HAP-1 (cell line): ENCODE results near the gene NOTUM.

Experiments
- DNase-seq, 2 experiments: peaks; one replicate each; pipeline ENCODE4 v3.0.0-alpha.2; 2016 to 2020; ENCODE audit warnings: low spot score in 2 of 2
- H3K27me3 ChIP-seq: fragments of 250-450 bp; sonication (Bioruptor Pico); 2 replicates; pipeline ENCODE4 v1.5.1; 2020; ENCODE audit warnings: low read depth, mild to moderate bottlenecking, moderate library complexity
- H3K36me3 ChIP-seq: fragments of 250-450 bp; sonication (Bioruptor Pico); replicated peaks from 2 replicates; pipeline ENCODE4 v1.5.1; 2020; ENCODE audit warnings: mild to moderate bottlenecking
- H3K4me1 ChIP-seq: fragments of 250-450 bp; sonication (Bioruptor Pico); 2 replicates; pipeline ENCODE4 v1.5.1; 2020; ENCODE audit warnings: mild to moderate bottlenecking
- H3K4me3 ChIP-seq: fragments of 250-450 bp; sonication (Bioruptor Pico); 2 replicates; pipeline ENCODE4 v1.5.1; 2020; ENCODE audit warnings: mild to moderate bottlenecking, moderate library complexity
- H3K9me3 ChIP-seq: fragments of 250-450 bp; sonication (Bioruptor Pico); 2 replicates; pipeline ENCODE4 v1.5.1; 2020; ENCODE audit warnings: mild to moderate bottlenecking, moderate library complexity
- in situ Hi-C: fragments of 300-500 bp; cut with MboI; formaldehyde crosslinking; loops from 3 replicates; pipeline ENCODE4 v1.14.3; 2020; ENCODE audit warnings: low sequenced_read_pairs, inconsistent platforms, mixed read lengths

NOTUM gene

DNA sequence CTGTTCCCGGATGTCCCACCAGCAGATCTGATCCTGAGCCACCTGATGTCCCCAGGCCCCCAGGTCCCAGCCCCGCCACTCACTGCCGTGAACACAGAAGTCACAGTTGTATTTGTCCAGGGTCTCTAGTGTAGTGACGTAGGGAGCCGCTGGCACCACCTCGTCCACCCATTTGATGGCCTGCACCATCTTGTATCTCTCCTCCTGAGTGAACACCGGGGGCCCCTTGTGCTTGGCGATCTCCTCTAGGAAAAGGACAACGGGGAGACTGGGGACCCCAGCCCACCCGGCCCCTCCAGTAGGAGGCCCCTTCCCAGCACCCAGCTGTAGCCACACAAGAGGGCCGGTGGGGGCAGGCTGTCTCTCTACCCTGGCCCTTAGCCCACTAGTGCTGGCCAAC lies 52.2 kb downstream of the NOTUM start:
- Histone ChIP-seq H3K9me3 (no peaks in the 10 kb centered on the region), H3K27me3 (no peaks in the 10 kb centered on the region), H3K36me3 (peaks cover 46% of the 10 kb centered on the region), H3K4me3 (no peak overlapping the region), H3K4me1 (no peaks in the 10 kb centered on the region)
- in situ Hi-C loops: no loop called here
- DNase-seq: no peak

DNA sequence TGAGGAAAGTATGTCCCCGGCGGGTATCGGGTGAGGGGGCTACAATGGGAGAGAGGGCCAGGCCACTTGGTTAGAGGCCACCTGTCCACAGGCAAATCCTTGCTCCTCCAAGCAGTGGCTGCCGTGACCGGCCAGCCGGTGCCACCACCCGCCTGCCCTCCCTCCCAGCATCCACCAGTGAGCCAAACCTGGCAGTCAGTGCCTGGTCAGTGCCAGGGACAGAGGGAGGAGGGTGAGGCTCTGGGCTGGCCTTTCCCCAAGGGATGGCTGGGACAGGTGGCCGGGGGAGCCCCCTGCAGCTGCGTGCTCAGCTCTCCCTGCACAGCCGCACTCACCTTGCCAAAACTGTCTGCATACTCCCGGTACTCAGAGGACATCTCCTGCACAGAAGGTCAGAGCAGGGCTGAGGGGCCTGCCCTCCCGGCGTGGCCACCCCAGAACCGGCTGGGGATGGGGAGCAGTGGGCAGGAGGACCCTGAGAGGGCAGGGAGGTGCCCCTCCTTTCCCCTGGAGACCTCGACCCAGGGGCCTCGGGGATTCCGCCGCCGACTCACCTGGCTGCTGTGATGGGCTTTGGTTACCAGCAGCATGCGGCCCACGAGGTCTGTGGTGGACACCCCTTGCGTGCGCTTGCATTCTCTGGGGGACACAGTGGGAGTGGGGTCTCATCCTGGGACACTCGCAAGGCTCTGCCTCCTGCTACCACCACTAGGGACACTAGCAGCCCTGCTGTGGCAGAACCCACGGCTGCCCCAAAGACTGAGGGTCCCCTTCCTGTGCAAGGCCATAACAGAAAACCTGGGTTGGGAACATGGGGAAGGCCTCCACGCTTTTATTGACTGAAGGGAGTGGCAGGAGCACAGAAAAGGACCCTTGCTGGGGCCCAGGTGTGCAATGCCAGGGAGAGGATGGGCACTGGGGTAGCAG lies 53.5 kb downstream of the NOTUM start:
- Histone ChIP-seq H3K9me3 (no peaks in the 10 kb centered on the region), H3K27me3 (no peaks in the 10 kb centered on the region), H3K4me1 (no peaks in the 10 kb centered on the region), H3K4me3 (no peak overlapping the region), H3K36me3 (peaks cover 34% of the 10 kb centered on the region)
- no peak for DNase-seq
- in situ Hi-C loops: no loop called here

GRCh38 chr17:81906476-81907218 lies 54.3 kb downstream of the NOTUM start:
- Histone ChIP-seq H3K4me1 (no peaks in the 10 kb centered on the region), H3K27me3 (no peaks in the 10 kb centered on the region), H3K9me3 (no peaks in the 10 kb centered on the region), H3K4me3 (no peak overlapping the region), H3K36me3 (peaks cover 34% of the 10 kb centered on the region)
- in situ Hi-C loops: no loop called here
- no peak for DNase-seq

GRCh38 chr17:81905993-81906392 lies 55.0 kb downstream of the NOTUM start:
- in situ Hi-C loops: no loop called here

DNA sequence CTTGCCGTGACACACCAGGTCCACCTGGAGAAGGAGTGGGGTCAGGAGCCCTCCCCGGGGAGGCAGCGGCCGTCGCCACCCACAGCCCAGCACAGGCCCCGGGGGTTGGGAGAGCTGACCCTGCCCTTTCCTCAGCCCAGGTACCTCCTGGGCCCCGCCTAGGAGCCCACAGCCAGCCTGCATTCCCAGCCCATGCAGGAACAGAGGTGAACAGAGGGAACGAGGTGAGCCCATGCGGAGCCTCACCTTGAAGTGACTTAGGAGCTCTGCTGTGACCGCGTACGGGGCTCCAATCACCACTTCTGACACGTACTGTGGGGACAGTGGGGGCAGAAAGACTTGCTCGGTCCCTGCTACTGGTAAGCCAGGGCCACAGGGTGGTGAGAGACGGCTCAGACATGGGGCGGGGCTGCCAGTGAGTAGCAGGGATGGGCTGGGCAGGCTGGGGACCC lies 55.5 kb downstream of the NOTUM start:
- Histone ChIP-seq H3K9me3 (no peaks in the 10 kb centered on the region), H3K4me3 (no peak overlapping the region), H3K4me1 (no peaks in the 10 kb centered on the region), H3K36me3 (peaks cover 34% of the 10 kb centered on the region), H3K27me3 (no peaks in the 10 kb centered on the region)
- no peak for DNase-seq
- in situ Hi-C loops: no loop called here

More at GRCh38 chr17:81905993-81906392, 55.0 kb downstream of the NOTUM start:
- Histone ChIP-seq H3K36me3 (peaks cover 34% of the 10 kb centered on the region), H3K4me1 (no peaks in the 10 kb centered on the region), H3K4me3 (no peak overlapping the region), H3K27me3 (no peaks in the 10 kb centered on the region), H3K9me3 (no peaks in the 10 kb centered on the region)
- no peak for DNase-seq

- Histone ChIP-seq H3K9me3 (no peaks in the 10 kb centered on the region), H3K4me1 (no peaks in the 10 kb centered on the region), H3K4me3 (no peak overlapping the region), H3K27me3 (no peaks in the 10 kb centered on the region), H3K36me3 (peaks cover 40% of the 10 kb centered on the region)
- DNase-seq: no peak
- in situ Hi-C loops: no loop called here
These were observed 56.2 kb downstream of the NOTUM start for GRCh38 chr17:81904600-81905423.

GRCh38 chr17:81903896-81904599 lies 56.9 kb downstream of the NOTUM start:
- in situ Hi-C loops: no loop called here

DNA sequence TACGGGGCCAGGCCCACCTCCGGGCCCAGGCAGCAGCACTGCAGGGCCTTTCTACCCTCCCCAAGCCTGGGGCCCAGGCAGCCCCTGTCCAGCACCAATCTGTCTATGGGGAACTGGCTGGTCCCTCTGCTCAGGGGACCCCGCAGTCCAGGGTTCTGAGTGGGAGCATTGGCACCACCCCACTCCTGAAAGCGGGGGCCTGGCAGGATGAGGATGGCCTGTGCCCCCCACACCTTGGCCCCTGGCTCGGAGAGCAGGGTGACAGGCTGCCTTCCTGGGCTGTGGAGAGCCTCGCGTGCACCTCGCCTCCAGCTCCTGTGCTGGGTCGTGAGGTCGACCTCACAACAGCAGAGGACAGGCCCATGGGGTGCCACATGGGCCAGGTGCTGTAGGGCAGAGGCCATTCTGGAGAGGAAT lies 57.6 kb downstream of the NOTUM start:
- no peak for DNase-seq
- H3K4me1 ChIP-seq: no peaks in the 10 kb centered on the region
- in situ Hi-C loops: no loop called here
- no peaks in the 10 kb centered on the region for H3K9me3 ChIP-seq
- H3K27me3 ChIP-seq: no peaks in the 10 kb centered on the region
- H3K4me3 ChIP-seq: no peak overlapping the region
- H3K36me3 ChIP-seq: peaks cover 44% of the 10 kb centered on the region

More at GRCh38 chr17:81903896-81904599, 56.9 kb downstream of the NOTUM start:
- Histone ChIP-seq H3K27me3 (no peaks in the 10 kb centered on the region), H3K9me3 (no peaks in the 10 kb centered on the region), H3K4me3 (no peak overlapping the region), H3K4me1 (no peaks in the 10 kb centered on the region), H3K36me3 (peaks cover 43% of the 10 kb centered on the region)
- no peak for DNase-seq

DNA sequence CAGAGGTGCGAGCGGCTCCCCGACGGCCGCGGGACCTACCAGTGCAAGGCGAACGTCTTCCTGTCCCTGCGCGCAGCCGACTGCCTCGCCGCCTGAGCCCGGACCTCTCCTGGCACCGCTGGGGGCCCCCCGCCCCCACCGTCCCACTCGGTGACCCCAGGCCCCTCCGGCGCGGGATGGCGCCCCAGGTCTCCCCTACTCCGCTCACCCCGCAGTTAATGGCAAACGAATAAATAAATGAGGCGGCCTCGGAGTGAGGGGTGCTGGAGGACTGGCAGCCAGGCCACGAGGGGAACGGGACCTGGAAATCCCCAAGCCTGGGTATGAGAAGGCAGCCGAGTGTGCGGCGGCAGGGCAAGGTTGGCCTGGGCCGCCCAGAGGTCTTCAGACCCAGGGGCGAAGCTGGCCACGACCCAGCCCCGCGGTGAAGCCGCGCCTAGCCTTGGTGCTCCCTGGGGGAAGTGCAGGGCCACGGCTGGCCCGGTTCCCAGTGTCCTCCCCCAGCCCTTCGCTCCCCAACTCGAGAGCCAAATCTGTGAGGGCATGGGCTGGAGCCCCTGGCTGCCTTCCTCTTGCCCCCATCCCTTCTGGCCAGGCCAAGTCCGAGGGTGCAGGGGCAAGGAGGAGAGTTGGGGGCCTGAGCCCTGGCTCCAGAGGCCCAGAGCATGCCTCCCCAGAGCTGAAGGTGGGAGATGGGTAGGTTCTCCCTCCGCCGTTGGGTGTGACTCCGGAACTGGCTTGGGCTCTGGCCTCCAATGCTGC lies 58.2 kb downstream of the NOTUM start:
- in situ Hi-C loops: no loop called here
- Histone ChIP-seq H3K4me1 (no peaks in the 10 kb centered on the region), H3K36me3 (peaks cover 43% of the 10 kb centered on the region), H3K4me3 (no peak overlapping the region), H3K9me3 (no peaks in the 10 kb centered on the region), H3K27me3 (no peaks in the 10 kb centered on the region)
- no peak for DNase-seq
